DOHH2 (cell line): ENCODE measurements around the gene WFDC1.

ENCODE experiments used
- H3F3A ChIP-seq: fragments of 200-600 bp; sonication (generic), shearing (Covaris generic); 2 replicates; pipeline ENCODE4 v1.6.0; 2016; ENCODE audit warnings: antibody characterized with exemption, mild to moderate bottlenecking; ENCODE audit not compliant: control insufficient read depth, insufficient read depth
- H3K27ac ChIP-seq: fragments of 200-600 bp; sonication (generic); 2 replicates; pipeline ENCODE4 v1.5.1; 2014; ENCODE audit warnings: low read depth, mild to moderate bottlenecking, low read length, moderate library complexity
- H3K27me3 ChIP-seq: fragments of 200-600 bp; sonication (generic); 2 replicates; pipeline ENCODE4 v1.6.1; 2014; ENCODE audit warnings: mild to moderate bottlenecking, low read length, mixed read lengths; ENCODE audit not compliant: control insufficient read depth
- H3K36me3 ChIP-seq: fragments of 200-600 bp; sonication (generic); 2 replicates; pipeline ENCODE4 v1.6.1; 2014; ENCODE audit warnings: mild to moderate bottlenecking, low read length, moderate library complexity, mixed read lengths; ENCODE audit not compliant: control insufficient read depth
- H3K4me1 ChIP-seq: fragments of 200-600 bp; sonication (generic); 2 replicates; pipeline ENCODE4 v1.6.1; 2014; ENCODE audit warnings: mild to moderate bottlenecking, low read length, mixed read lengths; ENCODE audit not compliant: control insufficient read depth
- H3K4me2 ChIP-seq: fragments of 200-600 bp; sonication (generic); 2 replicates; pipeline ENCODE4 v1.6.0; 2014; ENCODE audit warnings: mild to moderate bottlenecking, low read length, moderate library complexity
- H3K4me3 ChIP-seq: fragments of 200-600 bp; sonication (generic); 2 replicates; pipeline ENCODE4 v1.5.1; 2014; ENCODE audit warnings: mild to moderate bottlenecking, low read length, mixed read lengths
- H3K79me2 ChIP-seq: fragments of 200-600 bp; sonication (generic); 2 replicates; pipeline ENCODE4 v1.6.1; 2014; ENCODE audit warnings: mild to moderate bottlenecking, low read length, mixed read lengths; ENCODE audit not compliant: control insufficient read depth
- H3K9me2 ChIP-seq: fragments of 200-600 bp; sonication (generic); replicated peaks from 2 replicates; pipeline ENCODE4 v1.6.1; 2014; ENCODE audit warnings: mild to moderate bottlenecking, low read length, mixed read lengths; ENCODE audit not compliant: control insufficient read depth
- H3K9me3 ChIP-seq: fragments of 200-600 bp; sonication (generic); 2 replicates; pipeline ENCODE4 v1.6.1; 2014; ENCODE audit warnings: antibody characterized with exemption, low read length, mixed read lengths; ENCODE audit not compliant: control insufficient read depth, insufficient read depth
- H4K20me1 ChIP-seq: fragments of 200-600 bp; sonication (generic); 2 replicates; pipeline ENCODE4 v1.6.0; 2014; ENCODE audit warnings: low read depth, mild to moderate bottlenecking, antibody characterized with exemption, low read length, moderate library complexity; ENCODE audit not compliant: control insufficient read depth, insufficient read depth
- CTCF ChIP-seq: fragments of 200-600 bp; sonication (generic); IDR thresholded peaks from one replicate; pipeline ENCODE4 v1.5.1; 2014; ENCODE audit warnings: antibody characterized with exemption, mild to moderate bottlenecking, low read depth, low read length; ENCODE audit not compliant: poor library complexity, severe bottlenecking
- EZH2phosphoT487 ChIP-seq: fragments of 200-600 bp; sonication (generic); IDR thresholded peaks from 2 replicates; pipeline ENCODE4 v1.6.1; 2017; ENCODE audit warnings: borderline replicate concordance, mild to moderate bottlenecking, antibody characterized with exemption, low read length, moderate library complexity, mixed read lengths

WFDC1 gene

GRCh38 chr16:84356176-84356575 is 61.5 kb downstream of the WFDC1 start:
- H3K79me2 ChIP-seq: no peaks in the 10 kb centered on the region
- H3K4me2 ChIP-seq: no peak overlapping the region
- TF ChIP-seq EZH2phosphoT487 (no peak), CTCF (no peak)
- H3K36me3 ChIP-seq: no peaks in the 10 kb centered on the region
- H3K9me2 ChIP-seq: no peaks in the 10 kb centered on the region
- no peak overlapping the region for H3K27ac ChIP-seq
- H4K20me1 ChIP-seq: no peaks in the 10 kb centered on the region
- H3K9me3 ChIP-seq: no peaks in the 10 kb centered on the region
- H3K27me3 ChIP-seq: no peaks in the 10 kb centered on the region
- H3K4me1 ChIP-seq: peaks cover 4% of the 10 kb centered on the region; the same call in 1 of the 2 replicates
- no peak overlapping the region for H3K4me3 ChIP-seq
- no peaks in the 10 kb centered on the region for H3F3A ChIP-seq

- peaks cover 4% of the 10 kb centered on the region; the same call in 1 of the 2 replicates for H3K4me1 ChIP-seq
- H3K27me3 ChIP-seq: no peaks in the 10 kb centered on the region
- H3K9me2 ChIP-seq: no peaks in the 10 kb centered on the region
- H3K9me3 ChIP-seq: no peaks in the 10 kb centered on the region
- H3F3A ChIP-seq: no peaks in the 10 kb centered on the region
- H3K27ac ChIP-seq: no peak overlapping the region
- H3K4me3 ChIP-seq: no peak overlapping the region
- no peaks in the 10 kb centered on the region for H3K36me3 ChIP-seq
- H4K20me1 ChIP-seq: no peaks in the 10 kb centered on the region
- H3K79me2 ChIP-seq: no peaks in the 10 kb centered on the region
- TF ChIP-seq CTCF (no peak), EZH2phosphoT487 (no peak)
- no peak overlapping the region for H3K4me2 ChIP-seq
These were observed 62.0 kb downstream of the WFDC1 start for GRCh38 chr16:84356591-84357116.

GRCh38 chr16:84357191-84357651 is 62.5 kb downstream of the WFDC1 start:
- Histone ChIP-seq H3K4me3 (no peak overlapping the region), H4K20me1 (no peaks in the 10 kb centered on the region), H3K4me1 (peaks cover 4% of the 10 kb centered on the region; the same call in 1 of the 2 replicates), H3K27me3 (no peaks in the 10 kb centered on the region), H3K79me2 (no peaks in the 10 kb centered on the region), H3K36me3 (no peaks in the 10 kb centered on the region), H3F3A (no peaks in the 10 kb centered on the region), H3K9me2 (no peaks in the 10 kb centered on the region), H3K27ac (no peak overlapping the region), H3K4me2 (no peak overlapping the region), H3K9me3 (no peaks in the 10 kb centered on the region)
- TF ChIP-seq EZH2phosphoT487: no peak
- no peak for TF ChIP-seq CTCF
